ENCODE results near the gene NOCT.
"Not testable (repeated sequence)": the region's sequence is repeated elsewhere in the genome, so short reads cannot be mapped to it uniquely, and the experiment has no call there.

NOCT gene

GRCh38 chr4:139053909-139054308 lies 38.3 kb downstream of the NOCT start:
- DNase-seq: no peak

GRCh38 chr4:139054791-139055505 lies 39.4 kb downstream of the NOCT start:
- DNase-seq: no peak

DNA sequence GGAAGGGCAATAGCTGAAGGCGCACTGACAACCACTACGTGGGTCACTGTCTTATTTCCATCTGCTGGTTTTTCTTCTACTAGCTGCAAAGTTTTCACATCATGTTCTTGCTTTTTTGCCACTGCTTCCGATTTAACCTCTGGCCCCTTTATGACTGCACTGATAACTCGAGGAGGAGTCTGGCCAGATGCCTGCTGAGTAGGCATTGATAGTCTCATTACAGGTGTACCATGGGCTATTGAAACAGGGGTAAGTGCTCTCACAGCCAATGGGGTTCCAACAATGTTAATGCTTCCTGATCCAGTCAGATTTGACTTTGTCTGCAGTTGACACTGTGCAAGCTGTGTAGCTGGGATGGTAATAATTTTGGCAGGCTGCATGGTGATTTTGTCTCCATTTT lies 43.4 kb downstream of the NOCT start:
- DNase-seq: not testable (repeated sequence)

DNA sequence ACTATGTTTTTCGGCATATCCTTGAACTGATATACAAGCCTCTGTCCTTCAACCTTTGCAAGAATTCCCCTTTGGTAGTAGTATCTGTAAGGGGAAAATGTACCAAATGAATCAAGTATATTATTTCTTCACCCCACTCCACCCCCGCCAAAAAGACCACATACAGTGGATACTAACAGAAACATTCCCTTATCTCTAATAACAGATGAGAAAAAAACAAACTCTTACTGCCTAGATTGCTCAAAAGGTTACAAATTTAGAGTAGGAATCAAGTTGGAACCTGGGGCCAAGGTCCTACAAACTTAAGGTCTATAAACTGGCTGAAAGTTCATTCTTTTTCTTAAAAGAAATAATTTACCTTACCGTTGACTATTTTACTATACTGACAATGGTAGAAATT lies 45.0 kb downstream of the NOCT start:
- no peak for DNase-seq

GRCh38 chr4:139076016-139076744 lies 60.6 kb downstream of the NOCT start:
- no peak for DNase-seq

GRCh38 chr4:139077567-139078355 lies 62.2 kb downstream of the NOCT start:
- no peak for DNase-seq

GRCh38 chr4:139078926-139079325 lies 63.3 kb downstream of the NOCT start:
- no peak for DNase-seq

GRCh38 chr4:139082750-139083606 lies 67.4 kb downstream of the NOCT start:
- DNase-seq: peak; percentile 95

DNA sequence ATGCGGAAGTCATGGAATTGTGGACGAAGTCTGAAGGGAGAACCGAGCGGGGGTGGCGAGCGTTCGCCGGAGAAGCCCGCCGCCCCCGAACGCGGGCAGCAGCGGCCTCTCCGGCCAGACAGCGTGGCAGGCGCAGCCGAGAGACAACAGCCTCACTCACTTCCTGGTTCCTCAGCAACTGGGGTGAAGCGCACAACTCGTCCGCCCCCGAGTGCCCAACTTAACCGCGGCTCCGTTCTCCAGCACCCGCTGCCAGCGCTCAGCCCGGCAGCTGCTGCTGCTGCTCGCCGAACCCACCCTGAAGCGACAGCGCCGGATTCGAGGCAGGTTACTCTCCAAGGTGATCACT lies 68.0 kb downstream of the NOCT start:
- DNase-seq: peak; percentile 76

- DNase-seq: peak; percentile 82
These were observed 68.6 kb downstream of the NOCT start for GRCh38 chr4:139083956-139084803.

DNA sequence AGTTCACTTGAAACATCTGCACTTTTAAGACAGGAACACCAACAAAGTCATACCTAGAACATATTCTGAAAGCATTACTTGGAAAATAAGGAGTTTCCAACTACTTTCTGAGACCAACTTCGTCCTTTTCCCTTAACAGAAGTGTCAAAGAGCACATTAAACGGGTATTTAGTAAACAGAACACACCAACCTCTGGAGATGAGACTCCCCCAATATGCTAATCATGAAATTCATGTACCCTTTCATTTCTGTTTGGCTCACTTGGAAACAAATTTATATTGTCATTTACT lies 69.2 kb downstream of the NOCT start:
- DNase-seq: no peak

DNA sequence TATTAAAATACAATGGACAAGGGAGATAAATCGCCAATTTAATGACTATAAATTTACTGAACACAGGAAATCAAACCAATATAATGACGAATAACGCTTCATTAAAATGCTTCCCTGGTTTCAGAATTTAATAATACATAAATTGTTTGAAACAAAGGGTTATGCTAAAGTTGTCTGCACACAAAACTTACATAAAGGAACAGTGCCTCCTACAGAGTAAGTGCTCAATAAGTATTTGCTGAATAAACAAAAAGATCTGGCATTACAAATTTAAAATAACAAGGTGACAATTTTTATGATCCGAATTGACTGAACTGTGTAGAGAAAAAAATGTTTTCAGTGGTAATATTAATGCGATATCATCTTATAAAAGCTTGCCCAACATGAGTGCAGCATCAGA lies 69.6 kb downstream of the NOCT start:
- DNase-seq: peak; percentile 21

DNA sequence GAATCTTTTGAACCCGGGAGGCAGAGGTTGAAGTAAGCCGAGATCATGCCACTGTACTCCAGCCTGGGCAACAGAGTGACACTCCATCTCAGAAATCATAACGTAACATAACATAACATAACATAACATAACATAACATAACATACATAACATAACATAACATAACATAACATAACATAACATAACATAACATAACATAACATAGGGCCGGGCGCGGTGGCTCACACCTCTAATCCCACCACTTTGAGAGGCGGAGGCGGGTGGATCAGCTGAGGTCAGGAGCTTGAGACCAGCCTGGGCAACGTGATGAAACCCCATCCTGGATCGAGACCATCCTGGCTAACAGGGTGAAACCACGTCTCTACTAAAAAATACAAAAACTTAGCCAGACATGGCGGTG lies 76.7 kb downstream of the NOCT start:
- DNase-seq: no peak
